HG02588 (cell line): ENCODE results near the gene SMIM24.
"Not testable (repeated sequence)": the region's sequence is repeated elsewhere in the genome, so short reads cannot be mapped to it uniquely, and the experiment has no call there.

Source experiments
- ATAC-seq: cut with Tn5 transposase; IDR thresholded peaks from one replicate; pipeline ENCODE4 v1.9.1; 2021; ENCODE audit warnings: mild to moderate bottlenecking, moderate library complexity; ENCODE audit not compliant: unreplicated experiment

SMIM24 gene

GRCh38 chr19:3457528-3458228 is 22.6 kb downstream of the SMIM24 start:
- ATAC-seq, result no peak

DNA sequence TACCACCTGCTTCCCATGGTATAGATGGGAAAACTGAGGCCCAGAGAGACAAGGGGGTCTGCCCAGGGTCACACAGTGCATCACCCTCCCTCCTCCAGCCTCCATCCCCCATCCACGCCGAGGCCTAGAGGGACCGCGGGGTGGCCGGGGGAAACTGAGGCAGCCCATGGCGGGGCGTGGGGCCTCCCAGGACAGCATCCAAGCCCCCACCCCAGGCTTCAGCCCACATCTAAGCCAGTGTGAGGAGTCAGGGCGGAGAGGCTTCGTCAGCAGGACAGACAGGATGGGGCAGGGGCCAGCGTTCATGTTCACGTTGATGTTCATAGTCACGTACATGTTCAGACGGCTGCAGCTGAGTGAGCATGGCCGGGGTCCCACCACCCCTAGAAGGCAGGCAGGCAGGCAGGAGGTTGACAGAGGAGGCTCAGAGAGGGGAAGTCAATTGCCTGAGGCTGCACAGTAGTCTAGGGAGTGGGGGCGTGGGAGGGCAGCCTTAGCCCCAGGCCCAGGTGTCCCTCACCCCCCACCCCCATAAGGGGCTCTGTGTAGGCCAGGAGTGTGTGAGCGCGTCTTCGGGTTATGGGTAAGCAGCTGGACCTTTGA is 23.3 kb downstream of the SMIM24 start:
- no peak for ATAC-seq

- ATAC-seq, result no peak
Measured at GRCh38 chr19:3455960-3456601, 24.2 kb downstream of the SMIM24 start.

GRCh38 chr19:3455393-3455955 is 24.9 kb downstream of the SMIM24 start:
- ATAC-seq, result no peak

- no peak for ATAC-seq
Measured at GRCh38 chr19:3454656-3455392, 25.5 kb downstream of the SMIM24 start.

DNA sequence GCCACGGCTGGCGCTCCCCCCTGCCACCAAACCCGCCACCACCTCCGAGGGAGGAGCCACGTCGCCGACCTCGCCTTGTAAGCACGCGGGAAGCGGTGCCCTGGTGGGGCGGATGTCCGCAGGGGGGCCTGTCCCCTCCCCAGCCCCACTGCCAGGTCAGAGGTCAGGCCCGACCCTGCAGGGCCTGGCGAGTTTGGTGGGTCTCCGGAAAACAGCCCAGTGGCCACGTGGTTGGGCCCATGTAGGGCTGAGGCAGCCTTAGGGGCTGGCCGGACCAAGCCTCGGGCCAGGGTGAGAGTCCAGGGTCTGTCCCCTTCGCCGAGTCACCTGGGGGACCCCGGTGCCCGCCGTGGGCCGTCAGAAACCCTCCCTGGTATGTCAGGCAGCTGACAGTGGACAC is 26.5 kb downstream of the SMIM24 start:
- no peak for ATAC-seq

DNA sequence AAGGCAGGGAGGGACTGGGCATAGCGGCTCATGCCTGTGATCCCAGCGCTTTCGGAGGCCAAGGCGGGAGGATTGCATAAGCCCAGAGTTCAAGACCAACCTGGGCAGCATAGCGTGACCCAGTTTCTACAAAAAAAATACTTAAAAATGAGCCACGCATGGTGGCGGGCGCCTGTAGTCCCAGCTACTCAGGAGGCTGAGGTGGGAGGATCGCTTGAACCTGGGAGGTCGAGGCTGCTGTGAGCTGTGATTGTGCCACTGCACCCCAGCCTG is 27.4 kb downstream of the SMIM24 start:
- ATAC-seq, result not testable (repeated sequence)

- no peak for ATAC-seq
Measured at GRCh38 chr19:3452171-3452941, 28.0 kb downstream of the SMIM24 start.

- ATAC-seq, result no peak
Measured at GRCh38 chr19:3451451-3451866, 28.9 kb downstream of the SMIM24 start.

- no peak for ATAC-seq
Measured at GRCh38 chr19:3450796-3451411, 29.4 kb downstream of the SMIM24 start.

GRCh38 chr19:3448616-3449334 is 31.6 kb downstream of the SMIM24 start:
- no peak for ATAC-seq

DNA sequence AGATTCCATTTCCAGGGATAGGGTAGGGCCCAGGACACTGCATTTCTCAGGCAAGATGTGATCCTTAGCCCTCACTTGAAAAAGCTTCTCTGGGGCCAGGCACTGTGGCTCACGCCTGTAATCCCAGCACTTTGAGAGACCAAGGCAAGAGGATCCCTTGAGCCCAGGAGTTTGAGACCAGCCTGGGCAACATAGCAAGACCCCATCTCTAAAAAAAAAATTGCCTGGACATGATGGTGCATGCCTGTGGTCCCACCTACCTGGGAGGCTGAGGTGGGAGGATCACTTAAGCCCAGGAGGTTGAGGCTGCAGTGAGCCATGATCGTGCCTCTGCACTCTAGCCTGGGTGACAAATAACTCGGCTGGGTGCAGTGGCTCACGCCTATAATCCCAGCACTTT is 33.7 kb downstream of the SMIM24 start:
- ATAC-seq, result not testable (repeated sequence)

DNA sequence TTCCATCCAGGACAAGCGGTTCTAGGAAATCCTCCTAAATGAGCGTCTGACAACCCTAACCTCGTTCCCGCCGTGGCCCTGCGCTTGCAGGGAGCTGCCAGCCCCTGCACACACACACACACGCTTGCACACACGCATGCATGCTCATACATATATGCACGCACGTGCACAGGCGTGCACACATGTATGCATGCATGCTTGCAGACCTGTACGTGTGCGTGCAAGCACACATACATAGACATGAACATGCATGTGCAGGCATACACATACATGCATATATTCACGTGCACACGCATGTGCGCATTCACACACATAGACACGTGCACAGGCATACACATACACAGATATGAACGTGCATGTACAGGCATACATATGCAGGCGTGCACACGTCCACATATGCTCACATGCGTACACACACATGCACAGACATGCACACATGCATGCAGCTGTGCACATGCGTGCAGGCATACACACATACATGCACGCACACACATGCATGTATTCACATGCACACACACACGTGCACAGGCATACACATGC is 35.6 kb downstream of the SMIM24 start:
- ATAC-seq, result no peak

DNA sequence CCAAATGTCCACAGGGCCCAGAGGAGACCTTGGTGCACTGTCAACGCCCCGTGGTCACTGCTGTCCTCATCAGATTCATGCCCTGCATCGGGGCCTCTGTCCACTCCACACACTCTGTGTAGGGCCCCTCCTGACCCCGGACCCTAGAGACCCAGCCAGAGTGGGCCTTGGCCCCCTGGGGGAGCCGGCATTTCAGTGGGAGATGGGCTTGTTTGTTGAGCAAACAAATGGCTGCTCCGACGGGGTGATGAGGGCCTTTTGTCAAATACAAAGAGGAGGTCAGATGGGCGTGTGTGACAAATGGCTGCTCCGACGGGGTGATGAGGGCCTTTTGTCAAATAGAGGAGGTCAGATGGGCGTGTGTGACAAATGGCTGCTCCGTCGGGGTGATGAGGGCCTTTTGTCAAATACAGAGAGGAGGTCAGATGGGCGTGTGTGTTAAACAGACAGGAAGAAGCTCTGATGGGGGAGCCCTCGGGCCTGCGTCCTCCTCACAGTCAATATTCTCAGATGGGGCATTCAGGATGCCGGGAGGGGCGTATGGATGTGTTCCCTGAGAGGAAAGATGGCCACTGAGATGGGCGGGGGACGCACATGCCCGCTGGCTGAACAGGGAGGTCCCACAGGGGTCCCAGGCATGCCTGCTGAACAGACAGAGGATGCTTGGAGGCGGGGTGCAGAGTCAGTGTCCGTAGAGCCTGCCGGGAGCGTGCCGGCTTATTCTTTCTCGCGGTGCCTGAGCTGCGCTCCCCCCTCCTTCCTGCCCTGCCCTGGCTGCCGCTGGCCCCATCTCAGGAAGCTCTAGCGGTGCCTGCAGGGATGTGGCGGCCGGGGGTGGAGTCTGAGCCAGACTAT is 36.3 kb downstream of the SMIM24 start:
- no peak for ATAC-seq

DNA sequence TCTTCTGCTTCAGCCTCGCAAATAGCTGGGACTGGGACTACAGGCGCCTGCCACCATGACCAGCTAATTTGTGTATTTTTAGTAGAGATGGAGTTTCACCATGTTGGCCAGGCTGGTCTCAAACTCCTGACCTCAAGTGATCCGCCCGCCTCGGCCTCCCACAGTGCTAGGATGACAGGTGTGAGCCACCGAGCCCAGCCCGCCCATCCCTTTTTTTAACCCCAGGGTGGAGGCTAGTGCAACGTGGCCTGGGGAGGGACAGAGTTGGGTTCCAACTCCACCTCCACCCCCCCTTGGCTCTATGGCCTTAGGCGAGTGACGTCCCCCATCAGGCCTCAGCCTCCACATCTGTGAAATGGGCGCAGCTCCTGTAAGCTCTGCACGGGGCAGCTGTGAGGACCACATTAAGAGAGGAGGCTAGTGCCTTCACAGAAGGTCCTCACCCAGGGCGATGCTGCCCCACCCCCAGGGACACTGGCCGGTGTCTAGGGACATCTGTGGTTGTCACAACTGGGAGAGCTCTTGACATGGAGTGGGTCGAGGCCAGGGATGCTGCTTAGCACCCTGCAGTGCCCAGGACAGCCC is 37.7 kb downstream of the SMIM24 start:
- ATAC-seq, result no peak

DNA sequence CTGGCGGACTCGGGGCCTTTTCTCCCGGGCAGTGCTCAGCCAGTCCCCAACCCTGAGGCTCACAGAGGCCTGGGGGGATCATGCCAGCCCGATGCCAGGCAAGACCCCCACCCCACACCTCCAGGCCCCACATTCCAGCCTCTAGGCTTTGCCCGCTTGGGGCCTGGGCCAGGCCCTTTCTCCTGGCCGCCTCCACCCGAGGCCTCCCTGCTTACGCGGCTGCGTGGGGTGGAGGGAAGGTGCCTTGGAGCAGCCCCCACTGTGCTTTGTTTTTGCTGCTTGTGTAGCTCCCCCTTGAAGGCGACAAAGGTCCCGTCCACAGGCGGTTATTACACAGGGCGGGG is 38.4 kb downstream of the SMIM24 start:
- no peak for ATAC-seq

DNA sequence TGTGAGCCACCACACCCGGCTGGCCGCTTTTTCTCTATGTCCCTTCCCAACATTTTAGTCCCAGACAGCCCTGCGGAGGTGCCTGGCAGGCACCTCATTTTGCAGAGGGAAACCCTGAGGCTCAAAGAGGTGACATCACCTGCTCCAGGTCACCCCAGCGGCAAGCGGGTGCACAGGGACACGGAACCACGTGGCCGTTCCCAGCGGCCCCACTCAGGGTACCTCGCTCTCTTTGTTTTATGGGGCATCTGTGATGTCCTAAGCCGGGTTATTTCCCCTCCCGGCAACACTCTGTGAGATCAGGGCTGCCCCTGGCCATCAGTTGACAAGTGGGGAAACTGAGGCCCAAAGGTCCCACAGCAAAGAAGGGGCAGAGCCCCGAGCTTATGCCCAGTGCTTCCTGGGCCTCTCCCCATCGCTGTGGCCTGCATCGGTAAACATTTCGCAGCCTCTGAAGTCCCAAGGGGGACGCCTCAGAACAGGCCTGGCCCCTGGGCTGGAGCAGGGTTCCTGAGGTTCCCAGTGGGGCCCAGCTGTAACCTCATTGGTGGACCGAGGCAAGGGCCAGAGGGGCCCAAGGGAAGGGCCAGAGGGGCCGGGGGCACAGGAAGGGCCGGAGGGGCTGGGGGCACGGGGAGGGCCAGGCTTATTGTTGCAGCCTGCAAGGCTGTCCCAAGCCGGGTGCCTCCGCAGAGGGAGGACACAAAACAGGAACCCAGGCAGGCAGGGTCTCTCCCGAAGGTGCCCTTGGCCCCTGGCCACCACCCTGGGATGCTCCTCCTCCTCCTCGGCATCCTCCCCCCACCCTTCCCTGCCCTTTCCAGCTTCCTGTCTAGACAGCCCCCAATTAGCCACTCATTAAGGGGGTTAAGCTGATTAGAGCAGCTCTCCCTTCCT is 39.0 kb downstream of the SMIM24 start:
- no peak for ATAC-seq
